ENCODE measurements around the gene ZSCAN31. TPM values are rescaled to one million over a fixed set of nuclear protein-coding genes. Genes with fewer than 3 reads are reported as not detected.

ZSCAN31 gene
- total and polyA plus RNA-seq, 2 of the 8 experiments (the other 6 are each of a cell fraction or from before 2014, with no cell fraction given): 1.9 to 7.0 TPM

Small RNAs within 50 kb of the gene (small RNA-seq; reads per million reads assigned to genes)
- not detected for gene AL021997.1 (ENCODE audit: insufficient read depth)
- not detected for gene AL021997.2 (ENCODE audit: insufficient read depth)

Other genes starting within 250 kb of the ZSCAN31 start
- 7.4 and 9.4 TPM in 2 replicates for gene ZSCAN16, start 211.5 kb downstream of the ZSCAN31 start, total RNA-seq (2021; fragmentation: NEBNext Ultra II Directional; extraction: Animal tissue kit (Norgen Biotek cat#: 25700))
- gene ZSCAN16, start 211.5 kb downstream of the ZSCAN31 start, polyA plus RNA-seq (2011; rRNA removed): 1.9 and 3.6 TPM in 2 replicates
- gene ZKSCAN8, start 194.3 kb downstream of the ZSCAN31 start, total RNA-seq (2021; fragmentation: NEBNext Ultra II Directional; extraction: Animal tissue kit (Norgen Biotek cat#: 25700)): 23.3 and 24.1 TPM in 2 replicates
- 8.6 and 10.7 TPM in 2 replicates for gene ZKSCAN8, start 194.3 kb downstream of the ZSCAN31 start, polyA plus RNA-seq (2011; rRNA removed)
- gene ZSCAN9, start 110.9 kb downstream of the ZSCAN31 start, total RNA-seq (2021; fragmentation: NEBNext Ultra II Directional; extraction: Animal tissue kit (Norgen Biotek cat#: 25700)): 13.1 and 13.6 TPM in 2 replicates
- gene ZSCAN9, start 110.9 kb downstream of the ZSCAN31 start, polyA plus RNA-seq (2011; rRNA removed): 7.0 and 10.8 TPM in 2 replicates
- gene ZKSCAN4, start 83.9 kb downstream of the ZSCAN31 start, total RNA-seq (2021; fragmentation: NEBNext Ultra II Directional; extraction: Animal tissue kit (Norgen Biotek cat#: 25700)): 6.6 TPM in 2 replicates
- 1.4 and 2.2 TPM in 2 replicates for gene ZKSCAN4, start 83.9 kb downstream of the ZSCAN31 start, polyA plus RNA-seq (2011; rRNA removed)
- gene NKAPL, start 76.9 kb downstream of the ZSCAN31 start, total RNA-seq (2021; fragmentation: NEBNext Ultra II Directional; extraction: Animal tissue kit (Norgen Biotek cat#: 25700)): not detected in 2 replicates
- gene NKAPL, start 76.9 kb downstream of the ZSCAN31 start, polyA plus RNA-seq (2011; rRNA removed): 0.05 and 0.08 TPM in 2 replicates
- gene ZSCAN26, start 69.0 kb downstream of the ZSCAN31 start, total RNA-seq (2021; fragmentation: NEBNext Ultra II Directional; extraction: Animal tissue kit (Norgen Biotek cat#: 25700)): 8.2 and 8.5 TPM in 2 replicates
- gene ZSCAN26, start 69.0 kb downstream of the ZSCAN31 start, polyA plus RNA-seq (2011; rRNA removed): 3.8 and 7.0 TPM in 2 replicates
- gene PGBD1, start 54.6 kb downstream of the ZSCAN31 start, total RNA-seq (2021; fragmentation: NEBNext Ultra II Directional; extraction: Animal tissue kit (Norgen Biotek cat#: 25700)): 7.6 and 9.2 TPM in 2 replicates
- 2.3 and 2.5 TPM in 2 replicates for gene PGBD1, start 54.6 kb downstream of the ZSCAN31 start, polyA plus RNA-seq (2011; rRNA removed)
- gene ZKSCAN3, start 13.8 kb upstream of the ZSCAN31 start, total RNA-seq (2021; fragmentation: NEBNext Ultra II Directional; extraction: Animal tissue kit (Norgen Biotek cat#: 25700)): 9.2 and 9.8 TPM in 2 replicates
- 2.7 TPM in 2 replicates for gene ZKSCAN3, start 13.8 kb upstream of the ZSCAN31 start, polyA plus RNA-seq (2011; rRNA removed)
- gene ZSCAN12, start 63.6 kb upstream of the ZSCAN31 start, total RNA-seq (2021; fragmentation: NEBNext Ultra II Directional; extraction: Animal tissue kit (Norgen Biotek cat#: 25700)): 8.6 and 9.6 TPM in 2 replicates
- 2.0 and 2.2 TPM in 2 replicates for gene ZSCAN12, start 63.6 kb upstream of the ZSCAN31 start, polyA plus RNA-seq (2011; rRNA removed)
- 4.2 and 5.3 TPM in 2 replicates for gene ZSCAN23, start 107.3 kb upstream of the ZSCAN31 start, total RNA-seq (2021; fragmentation: NEBNext Ultra II Directional; extraction: Animal tissue kit (Norgen Biotek cat#: 25700))
- gene ZSCAN23, start 107.3 kb upstream of the ZSCAN31 start, polyA plus RNA-seq (2011; rRNA removed): 0.61 and 0.74 TPM in 2 replicates
- not detected in 2 replicates for gene GPX6, start 179.6 kb upstream of the ZSCAN31 start, total RNA-seq (2021; fragmentation: NEBNext Ultra II Directional; extraction: Animal tissue kit (Norgen Biotek cat#: 25700))
- gene GPX6, start 179.6 kb upstream of the ZSCAN31 start, polyA plus RNA-seq (2011; rRNA removed): not detected in 2 replicates
- gene GPX5, start 189.7 kb upstream of the ZSCAN31 start, total RNA-seq (2021; fragmentation: NEBNext Ultra II Directional; extraction: Animal tissue kit (Norgen Biotek cat#: 25700)): not detected in 2 replicates
- 0.08 TPM in 1 of 2 replicates, not detected in the other for gene GPX5, start 189.7 kb upstream of the ZSCAN31 start, polyA plus RNA-seq (2011; rRNA removed)

Measured in H1 (cell line).